Measurements from ENCODE around the gene RUNDC3A.
"Not testable (repeated sequence)": the region's sequence is repeated elsewhere in the genome, so short reads cannot be mapped to it uniquely, and the experiment has no call there.

RUNDC3A gene

DNA sequence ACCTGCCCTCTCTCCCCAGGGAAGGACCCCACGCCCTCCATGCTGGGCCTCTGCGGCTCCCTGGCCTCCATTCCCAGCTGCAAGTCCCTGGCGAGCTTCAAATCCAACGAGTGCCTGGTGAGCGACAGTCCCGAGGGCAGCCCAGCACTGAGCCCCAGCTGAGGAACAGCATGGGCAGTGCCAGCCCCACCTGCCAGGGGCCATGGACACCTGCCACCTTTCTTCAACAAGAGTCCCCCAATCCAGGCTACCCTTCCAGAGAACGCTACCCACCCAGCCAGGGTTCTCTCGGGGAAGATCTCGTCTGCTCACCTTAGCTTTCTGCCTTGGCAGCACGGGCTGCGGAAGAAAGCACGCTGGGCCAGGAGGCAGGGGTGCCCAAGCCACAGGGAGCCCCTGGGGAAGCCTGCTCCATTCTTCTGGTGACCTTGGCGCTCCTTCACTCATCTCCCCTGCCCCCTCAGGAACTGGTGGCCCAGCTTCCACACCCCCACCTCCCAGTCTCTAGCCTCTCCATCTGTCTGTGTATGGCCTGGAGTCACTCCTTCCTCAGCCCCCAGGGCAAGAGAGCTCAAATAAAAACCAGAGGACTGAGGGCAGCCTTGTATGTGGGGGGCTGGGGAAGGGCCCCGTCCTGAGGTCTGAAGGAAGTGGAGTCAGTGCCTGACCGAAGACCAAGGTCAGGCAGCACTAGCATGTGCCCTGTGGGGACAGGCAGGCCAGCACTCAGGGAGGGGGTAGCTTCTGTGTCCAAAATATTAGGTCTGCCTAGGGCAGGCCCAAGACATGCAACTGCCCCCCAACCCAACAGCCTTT is 9.9 kb downstream of the RUNDC3A start:
- no peak for DNase-seq (ENCODE audit: low read depth, low spot score)

GRCh38 chr17:44320066-44320465 is 11.7 kb downstream of the RUNDC3A start:
- DNase-seq (ENCODE audit: low read depth, low spot score), result no peak

DNA sequence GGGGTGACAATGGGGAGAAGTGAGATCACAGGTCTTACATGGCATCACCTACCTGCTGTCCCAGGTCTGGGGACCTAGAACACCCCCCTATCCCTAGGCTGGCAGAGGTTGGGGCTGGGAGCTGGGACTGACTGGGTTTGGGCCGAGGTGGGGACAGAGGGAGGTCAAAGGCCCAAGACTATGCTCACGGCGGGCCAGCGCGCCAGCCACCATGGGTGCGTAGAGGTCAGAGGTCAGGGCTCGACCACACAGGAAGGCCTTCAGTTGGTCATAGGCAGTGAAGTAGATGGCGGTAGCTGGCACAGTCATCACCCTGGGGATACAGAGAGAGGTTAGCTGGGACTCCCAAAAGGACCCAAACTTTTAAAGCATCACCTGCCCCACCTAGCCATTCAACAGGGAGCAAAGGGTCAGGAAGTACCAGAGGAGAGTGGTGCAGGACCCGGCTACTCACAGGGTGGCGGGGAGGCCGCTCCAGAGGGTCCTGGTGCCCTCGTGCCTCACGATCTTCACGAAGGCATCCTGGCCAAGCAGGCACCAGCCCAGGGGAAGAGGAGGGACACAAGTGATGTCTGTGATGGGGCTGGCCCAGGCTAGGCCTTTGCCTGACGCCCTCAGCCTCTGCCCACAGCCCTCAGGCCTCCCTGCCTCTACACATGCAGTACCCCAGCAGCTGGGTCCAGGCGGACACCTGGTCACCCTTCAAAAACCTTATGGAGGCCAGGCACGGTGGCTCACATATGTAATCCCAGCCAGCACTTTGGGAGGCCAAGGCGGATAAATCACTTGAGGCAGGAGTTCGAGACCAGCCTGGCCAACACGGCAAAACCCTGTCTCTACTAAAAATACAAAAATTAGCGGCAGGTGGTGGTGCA is 13.1 kb downstream of the RUNDC3A start:
- no peak for DNase-seq (ENCODE audit: low read depth, low spot score)

DNA sequence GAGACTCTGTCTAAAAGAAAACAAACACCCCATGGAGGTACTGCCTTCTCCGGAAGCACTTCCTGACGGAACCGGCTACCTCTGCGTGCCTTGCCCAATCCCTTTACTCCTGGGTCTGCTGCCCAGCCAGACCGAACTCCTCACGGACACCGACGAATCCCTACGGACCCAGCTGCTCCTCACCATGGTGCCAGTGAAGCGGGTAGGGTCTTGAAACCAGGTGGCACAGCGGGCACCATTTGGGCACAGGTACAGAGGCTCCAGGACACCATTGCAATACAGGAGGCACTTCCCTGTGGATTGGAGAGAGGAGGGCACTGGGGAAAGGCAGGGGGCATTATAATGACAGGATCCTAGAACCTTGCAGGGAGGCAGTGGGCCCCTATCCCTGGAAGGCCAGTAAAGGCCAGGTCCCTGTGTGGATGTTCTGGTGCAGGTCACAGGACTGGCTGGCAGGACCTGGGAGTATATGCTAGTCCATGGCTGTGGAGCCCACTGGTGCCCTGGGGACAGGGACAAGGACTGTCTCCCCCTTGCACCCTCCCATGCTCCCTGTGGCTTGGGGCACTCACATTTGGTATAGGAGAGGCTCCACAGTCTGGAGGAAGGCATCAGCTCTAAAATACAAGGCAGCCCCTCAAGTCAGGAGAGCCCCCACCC is 14.0 kb downstream of the RUNDC3A start:
- no peak for DNase-seq (ENCODE audit: low read depth, low spot score)

DNA sequence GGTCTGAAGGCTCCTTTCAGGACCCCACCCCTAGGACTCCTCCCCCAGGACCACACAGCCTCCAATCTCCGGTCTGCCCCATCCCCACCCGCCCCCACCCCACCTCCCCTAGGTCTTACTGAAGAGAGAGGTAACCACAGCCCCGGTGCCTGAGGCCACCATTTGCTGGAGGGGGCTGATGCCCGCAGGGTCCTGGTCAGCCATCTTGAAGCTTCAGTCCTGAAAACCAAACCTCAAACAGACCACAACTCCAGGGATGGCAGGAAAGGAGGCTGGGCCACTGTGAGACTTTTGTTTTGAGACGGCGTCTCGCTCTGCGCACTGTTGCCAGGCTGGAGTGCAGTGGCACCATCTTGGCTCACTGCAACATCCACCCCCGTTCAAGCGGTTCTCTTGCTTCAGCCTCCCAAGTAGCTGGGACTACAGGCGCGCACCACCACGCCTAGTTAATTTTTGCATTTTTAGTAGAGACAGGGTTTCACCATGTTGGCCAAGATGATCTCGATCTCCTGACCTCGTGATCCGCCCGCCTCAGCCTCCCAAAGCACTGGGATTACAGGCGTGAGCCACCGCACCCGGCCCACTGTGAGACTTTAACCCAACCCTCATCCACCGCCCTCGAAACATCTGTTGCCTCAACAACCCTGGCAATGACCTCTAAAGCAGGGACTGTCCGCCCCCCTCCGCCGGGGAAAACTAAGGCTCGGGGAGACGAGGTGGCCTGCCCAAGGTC is 15.1 kb downstream of the RUNDC3A start:
- DNase-seq (ENCODE audit: low read depth, low spot score), result no peak

GRCh38 chr17:44324092-44324570 is 15.7 kb downstream of the RUNDC3A start:
- no peak for DNase-seq (ENCODE audit: low read depth, low spot score)

DNA sequence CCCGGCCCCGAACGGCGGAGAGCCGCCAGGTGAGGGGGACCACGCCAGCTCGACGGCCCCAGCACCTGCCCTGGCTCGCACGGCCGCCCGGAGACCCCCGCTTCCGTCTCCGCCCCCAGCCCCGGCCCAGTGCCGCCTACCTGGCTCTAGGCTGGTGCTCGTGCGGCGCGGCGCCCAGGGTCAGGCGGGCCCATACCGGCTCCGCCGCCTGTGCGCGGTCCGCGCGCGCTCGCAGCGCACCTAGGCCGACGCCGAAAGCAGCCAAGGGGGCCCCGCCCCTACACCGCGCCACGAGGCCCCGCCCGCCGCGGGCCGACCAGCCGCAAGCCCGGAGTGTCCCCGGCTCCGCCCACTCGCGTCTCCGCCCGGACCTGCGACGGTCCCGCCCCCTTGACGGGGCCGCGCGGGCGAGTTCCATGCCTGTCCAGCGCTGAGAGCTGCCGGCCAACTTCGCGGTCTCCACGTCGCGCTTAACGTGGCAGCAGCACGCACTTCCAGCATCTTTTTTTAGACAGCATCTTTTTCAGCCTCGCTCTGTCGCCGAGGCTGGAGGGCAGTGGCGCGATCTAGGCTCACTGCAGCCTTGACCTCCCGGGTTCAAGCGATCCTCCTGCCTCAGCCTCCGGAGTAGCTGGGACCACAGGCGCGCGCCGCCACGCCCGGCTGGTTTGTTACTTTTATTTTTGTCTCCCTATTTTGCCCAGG is 16.3 kb downstream of the RUNDC3A start, which contains the start of gene SLC25A39:
TSS of gene SLC25A39 (minus strand) at position 253 of the 705 bp plus-strand sequence. CDS start 1,261 bp downstream, outside the sequence.
- peak; percentile 90 for DNase-seq (ENCODE audit: low read depth, low spot score)

DNA sequence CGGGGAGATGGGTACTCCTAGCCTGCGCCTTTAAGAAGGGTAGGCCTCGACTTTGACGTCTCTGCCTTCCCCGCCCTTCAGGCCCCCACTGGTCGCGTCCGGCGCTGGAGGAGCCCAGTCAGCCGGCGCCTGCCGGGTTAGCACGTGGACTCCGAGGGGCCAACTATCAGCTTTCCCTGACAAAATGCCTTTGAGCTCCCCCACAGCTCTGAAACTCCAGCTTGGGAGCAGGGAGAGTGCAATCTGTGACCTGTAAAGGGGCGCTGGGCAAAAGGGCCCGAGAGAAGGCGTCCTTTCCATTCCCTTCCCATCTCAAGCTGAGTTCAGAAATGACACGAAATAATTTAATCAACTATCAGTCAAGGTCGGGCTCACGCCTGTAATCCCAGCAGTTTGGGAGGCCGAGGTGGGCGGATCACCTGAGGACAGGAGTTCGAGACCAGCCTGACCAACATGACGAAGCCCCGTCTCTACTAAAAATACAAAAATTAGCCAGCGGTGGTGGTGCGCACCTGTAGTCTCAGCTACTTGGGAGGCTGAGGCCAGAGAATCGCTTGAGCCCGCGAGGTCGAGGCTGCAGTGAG is 18.6 kb downstream of the RUNDC3A start:
- peak; percentile 92 for DNase-seq (ENCODE audit: low read depth, low spot score)

GRCh38 chr17:44327715-44328449 is 19.5 kb downstream of the RUNDC3A start:
- no peak for DNase-seq (ENCODE audit: low read depth, low spot score)

DNA sequence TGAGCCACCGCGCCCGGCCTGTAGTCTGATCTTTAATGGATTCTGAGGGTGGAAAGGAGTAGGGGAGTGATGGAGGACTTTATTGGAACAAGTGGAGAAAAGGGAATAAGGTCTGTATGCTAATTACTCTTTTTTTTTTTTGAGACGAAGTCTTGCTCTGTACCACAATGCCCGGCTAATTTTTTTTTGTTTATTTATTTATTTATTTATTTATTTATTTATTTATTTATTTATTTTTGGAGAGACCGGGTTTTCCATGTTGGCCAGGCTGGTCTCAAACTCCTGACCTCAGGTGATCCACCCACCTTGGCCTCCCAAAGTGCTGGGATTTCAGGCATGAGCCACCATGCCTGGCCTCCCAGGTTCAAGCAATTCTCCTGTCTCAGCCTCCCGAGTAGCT is 21.1 kb downstream of the RUNDC3A start:
- not testable (repeated sequence) for DNase-seq (ENCODE audit: low read depth, low spot score)

- DNase-seq (ENCODE audit: low read depth, low spot score), result not testable (repeated sequence)
Measured at GRCh38 chr17:44330263-44330662, 21.9 kb downstream of the RUNDC3A start.

- peak; percentile 47 for DNase-seq (ENCODE audit: low read depth, low spot score)
Measured at GRCh38 chr17:44331249-44331760, 22.9 kb downstream of the RUNDC3A start.

DNA sequence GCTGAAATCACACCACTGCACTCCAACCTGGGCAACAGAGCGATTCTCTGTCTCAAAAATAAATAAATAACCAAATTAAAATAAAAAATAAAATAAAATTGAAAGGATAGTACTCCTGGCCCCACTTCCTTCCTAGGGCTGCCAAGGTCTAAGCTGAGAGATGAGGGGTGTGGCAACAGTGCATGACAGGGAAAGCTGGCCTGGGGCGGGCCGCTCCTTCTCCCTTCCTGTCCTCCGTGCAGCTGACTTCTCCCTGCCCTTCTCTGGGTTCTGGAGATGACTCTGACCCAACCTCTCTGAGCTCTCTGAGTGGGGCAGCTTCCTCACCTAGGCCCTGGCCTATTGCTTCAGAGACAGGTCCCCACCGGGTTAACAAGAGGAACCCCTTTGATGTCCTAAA is 25.0 kb downstream of the RUNDC3A start:
- no peak for DNase-seq (ENCODE audit: low read depth, low spot score)

DNA sequence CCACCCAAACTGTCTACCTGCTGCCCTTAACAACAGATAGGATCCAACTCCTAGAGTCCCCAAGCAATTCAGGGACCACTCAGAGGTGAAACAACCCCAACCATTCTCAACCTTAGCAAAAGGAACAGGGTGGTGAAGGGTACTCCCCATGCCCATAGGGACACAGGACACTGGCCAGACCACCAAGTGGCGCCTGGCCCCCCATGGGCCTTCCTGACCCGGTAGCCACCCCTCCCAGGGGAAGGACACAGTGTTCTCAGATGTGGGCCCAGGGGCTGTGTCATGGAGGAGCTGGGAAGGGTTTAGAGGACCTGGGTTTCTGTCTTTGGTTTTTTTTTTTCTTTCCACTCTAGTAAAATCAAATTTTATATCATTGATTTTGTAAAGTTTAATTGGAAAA is 25.9 kb downstream of the RUNDC3A start:
- no peak for DNase-seq (ENCODE audit: low read depth, low spot score)

DNA sequence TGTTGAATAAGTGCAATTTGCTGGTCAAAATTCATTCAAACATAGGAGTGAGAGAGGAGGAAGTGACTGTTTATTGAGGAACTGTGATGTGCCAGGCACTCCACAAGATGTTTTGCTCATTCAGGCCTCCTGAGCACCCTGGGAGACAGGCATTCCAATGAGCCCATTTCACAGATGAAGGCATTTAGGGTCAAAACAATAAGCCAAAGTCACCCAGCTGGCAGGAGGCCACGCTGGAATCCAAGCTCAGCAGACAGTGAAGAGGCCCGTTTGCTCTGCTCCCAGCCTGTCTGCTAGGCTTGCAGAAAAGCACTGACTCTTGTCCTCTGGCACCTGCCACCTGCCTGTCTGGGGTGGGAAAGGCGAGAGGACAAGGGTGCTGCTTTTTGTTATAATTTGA is 26.3 kb downstream of the RUNDC3A start:
- no peak for DNase-seq (ENCODE audit: low read depth, low spot score)

DNA sequence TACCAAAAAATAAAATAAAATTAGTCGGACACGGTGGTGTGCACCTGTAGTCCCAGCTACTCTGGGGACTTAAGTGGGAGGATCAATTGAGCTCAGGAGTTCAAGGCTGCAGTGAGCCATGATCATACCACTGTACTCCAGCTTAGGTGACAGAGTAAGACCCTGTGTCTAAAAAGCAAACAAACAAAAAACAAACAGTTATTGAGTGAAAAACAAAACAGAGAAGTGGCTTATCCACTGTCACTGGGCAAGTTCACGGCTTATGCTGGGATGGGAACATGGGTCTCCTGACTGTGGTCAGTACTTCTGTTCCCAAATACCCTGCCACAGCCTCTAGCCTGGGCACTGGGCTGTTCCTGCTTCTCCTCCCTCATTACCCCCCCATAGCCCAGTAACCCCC is 27.2 kb downstream of the RUNDC3A start:
- DNase-seq (ENCODE audit: low read depth, low spot score), result no peak

- no peak for DNase-seq (ENCODE audit: low read depth, low spot score)
Measured at GRCh38 chr17:44335968-44336367, 27.6 kb downstream of the RUNDC3A start.

GRCh38 chr17:44338702-44339101 is 30.3 kb downstream of the RUNDC3A start:
- no peak for DNase-seq (ENCODE audit: low read depth, low spot score)

GRCh38 chr17:44340553-44340952 is 32.2 kb downstream of the RUNDC3A start:
- DNase-seq (ENCODE audit: low read depth, low spot score), result not testable (repeated sequence)
